ENCODE results near the gene ALPK1.
"Not testable (repeated sequence)": the region's sequence is repeated elsewhere in the genome, so short reads cannot be mapped to it uniquely, and the experiment has no call there.

The ALPK1 gene

GRCh38 chr4:112453321-112453720 is 156.2 kb downstream of the ALPK1 start:
- DNase-seq (ENCODE audit: low spot score), result no peak

GRCh38 chr4:112472318-112472717 is 175.1 kb downstream of the ALPK1 start:
- DNase-seq (ENCODE audit: low spot score), result no peak

- DNase-seq (ENCODE audit: low spot score), result no peak
Measured at GRCh38 chr4:112473985-112474384, 176.8 kb downstream of the ALPK1 start.

- DNase-seq (ENCODE audit: low spot score), result no peak
Measured at GRCh38 chr4:112485930-112486329, 188.8 kb downstream of the ALPK1 start.

- DNase-seq (ENCODE audit: low spot score), result not testable (repeated sequence)
Measured at GRCh38 chr4:112490808-112491207, 193.6 kb downstream of the ALPK1 start.

All from ecto neural progenitor cell (in vitro differentiated cells).